ENCODE measurements around the gene PRDM1. TPM values are rescaled to one million over a fixed set of nuclear protein-coding genes. Genes with fewer than 3 reads are reported as not detected.

The PRDM1 gene
- total RNA-seq, 2 experiments from 2014 or later: 24.6 to 24.7 TPM

DNA sequence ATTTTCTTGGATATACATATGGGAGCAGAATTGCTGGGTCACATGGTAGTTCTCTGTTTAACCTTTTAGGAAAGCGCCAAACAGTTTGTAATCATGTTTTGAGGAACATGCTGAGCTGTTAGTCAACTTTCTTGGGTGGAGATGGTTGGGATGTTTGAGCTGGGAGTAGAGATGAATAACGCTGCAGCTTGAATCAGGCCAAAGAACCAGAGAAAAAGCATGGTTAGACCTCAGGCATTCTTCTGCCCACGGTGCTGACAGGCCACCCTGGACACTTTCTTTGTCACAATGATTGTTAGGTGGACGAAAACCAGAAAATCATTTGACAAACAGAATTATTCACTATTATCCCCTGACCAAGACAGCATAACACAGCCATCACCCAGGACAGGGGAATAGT lies 66.8 kb downstream of the PRDM1 start:
- no peak overlapping the region for H3K4me3 Mint-ChIP-seq
- ChIA-PET CTCF (interaction anchor here (0.7 to 2.0 kb wide), 3 partner anchors 10 to 31 kb away, joined by 3 to 8 read pairs (median 3); no protein-coding TSS in a partner anchor), POLR2A (interaction anchor here (0.6 to 1.9 kb wide), 3 partner anchors 10 to 1072 kb away, joined by 3 to 4 read pairs (median 3); no protein-coding TSS in a partner anchor)
- DNase-seq (no peak), ATAC-seq (no peak)
- intact Hi-C loops (cut with micrococcal nuclease): no loop called here
- H3K4me1 Mint-ChIP-seq (ENCODE audit: low read depth): peaks cover 32% of the 10 kb centered on the region
- peak overlapping the region; percentile 14 for H3K27ac Mint-ChIP-seq
- H3K27me3 Mint-ChIP-seq: peaks cover 2% of the 10 kb centered on the region
- TF ChIP-seq CTCF (IDR thresholded peaks at IDR 0.05): no peak
- peaks cover 3% of the 10 kb centered on the region for H3K36me3 Mint-ChIP-seq (ENCODE audit: low read depth)
- H3K9me3 Mint-ChIP-seq: peaks cover 10% of the 10 kb centered on the region

- peaks cover 3% of the 10 kb centered on the region for H3K36me3 Mint-ChIP-seq (ENCODE audit: low read depth)
- H3K4me3 Mint-ChIP-seq: no peak overlapping the region
- H3K27ac Mint-ChIP-seq: no peak overlapping the region
- POLR2A ChIA-PET: interaction anchor here (0.7 to 1.1 kb wide), 3 partner anchors 9 to 58 kb away, joined by 3 to 5 read pairs (median 3); no protein-coding TSS in a partner anchor
- DNase-seq: no peak
- peaks cover 9% of the 10 kb centered on the region for H3K9me3 Mint-ChIP-seq
- intact Hi-C loops (cut with micrococcal nuclease): no loop called here
- peaks cover 25% of the 10 kb centered on the region for H3K4me1 Mint-ChIP-seq (ENCODE audit: low read depth)
- CTCF ChIA-PET: interaction anchor here (2.0 kb wide), 1 partner anchor 9 kb away, joined by 8 read pairs; no protein-coding TSS in a partner anchor
- H3K27me3 Mint-ChIP-seq: peaks cover 2% of the 10 kb centered on the region
- no peak for TF ChIP-seq CTCF (IDR thresholded peaks at IDR 0.05)
- ATAC-seq: no peak
Measured at GRCh38 chr6:106154326-106154725, 68.2 kb downstream of the PRDM1 start.

GRCh38 chr6:106155219-106155830 lies 69.2 kb downstream of the PRDM1 start:
- Mint-ChIP-seq H3K9me3 (peaks cover 9% of the 10 kb centered on the region), H3K4me1 (ENCODE audit: low read depth) (peaks cover 19% of the 10 kb centered on the region), H3K4me3 (no peak overlapping the region), H3K36me3 (ENCODE audit: low read depth) (peaks cover 3% of the 10 kb centered on the region), H3K27ac (no peak overlapping the region), H3K27me3 (peaks cover 2% of the 10 kb centered on the region)
- TF ChIP-seq CTCF (IDR thresholded peaks at IDR 0.05): no peak
- ChIA-PET CTCF (interaction anchor here (1.3 to 1.4 kb wide), 2 partner anchors 11 to 13 kb away, joined by 3 to 5 read pairs; no protein-coding TSS in a partner anchor), POLR2A (interaction anchor here (1.1 to 1.7 kb wide), 2 partner anchors 9 to 19 kb away, joined by 3 to 7 read pairs; no protein-coding TSS in a partner anchor)
- no peak for ATAC-seq
- intact Hi-C loops (cut with micrococcal nuclease): no loop called here
- no peak for DNase-seq

DNA sequence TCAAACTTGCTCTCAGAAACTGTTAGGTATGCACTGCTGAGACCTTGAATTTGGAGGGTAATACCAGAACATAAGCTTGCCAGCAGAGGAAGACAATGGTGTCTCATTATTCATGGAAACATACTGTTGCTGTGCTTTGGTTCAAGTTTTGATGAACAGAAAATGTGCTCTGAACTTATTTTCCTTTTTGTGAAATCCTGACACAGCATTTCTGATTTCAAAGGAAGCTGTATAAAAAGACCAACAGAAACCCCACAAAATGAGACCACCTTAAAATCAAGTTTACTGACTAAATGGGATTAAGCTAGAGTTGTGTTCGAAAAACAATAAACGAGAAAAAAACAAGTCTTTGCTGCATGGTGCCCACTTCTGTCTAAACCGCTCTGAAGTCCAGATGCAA lies 70.3 kb downstream of the PRDM1 start:
- ChIA-PET POLR2A (interaction anchor here (1.5 to 1.7 kb wide), 2 partner anchors 10 to 12 kb away, joined by 3 to 7 read pairs; no protein-coding TSS in a partner anchor), CTCF (interaction anchor here (0.7 to 1.5 kb wide), 6 partner anchors 11 to 67 kb away, joined by 3 to 6 read pairs (median 4); no protein-coding TSS in a partner anchor)
- peaks cover 9% of the 10 kb centered on the region for H3K9me3 Mint-ChIP-seq
- DNase-seq (no peak), ATAC-seq (no peak)
- no peak overlapping the region for H3K27ac Mint-ChIP-seq
- TF ChIP-seq CTCF (IDR thresholded peaks at IDR 0.05): no peak
- H3K36me3 Mint-ChIP-seq (ENCODE audit: low read depth): peaks cover 3% of the 10 kb centered on the region
- H3K4me1 Mint-ChIP-seq (ENCODE audit: low read depth): peaks cover 17% of the 10 kb centered on the region
- H3K4me3 Mint-ChIP-seq: no peak overlapping the region
- intact Hi-C loops (cut with micrococcal nuclease): no loop called here
- H3K27me3 Mint-ChIP-seq: peaks cover 2% of the 10 kb centered on the region

DNA sequence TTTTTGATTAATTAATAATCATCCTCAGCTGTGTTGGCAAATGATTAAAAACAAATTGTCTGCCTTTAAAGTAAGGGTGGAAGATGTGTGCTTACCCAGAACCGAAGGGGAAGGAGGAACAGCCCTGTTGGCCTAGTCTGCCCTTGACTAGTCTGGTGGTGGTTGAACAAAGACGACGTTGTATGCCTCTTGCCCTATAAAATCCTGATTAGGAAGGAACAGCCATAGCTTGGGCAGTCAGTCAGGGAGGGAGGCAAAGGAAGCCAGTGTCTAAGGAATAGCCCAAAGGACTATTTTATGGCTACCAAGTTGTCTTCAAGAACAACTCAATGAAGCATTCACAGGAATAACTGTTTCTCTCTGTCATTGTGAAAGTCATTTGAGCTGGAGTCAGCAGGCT lies 70.7 kb downstream of the PRDM1 start:
- Mint-ChIP-seq H3K27me3 (peaks cover 2% of the 10 kb centered on the region), H3K4me3 (no peak overlapping the region), H3K27ac (no peak overlapping the region), H3K36me3 (ENCODE audit: low read depth) (peaks cover 3% of the 10 kb centered on the region), H3K9me3 (peaks cover 9% of the 10 kb centered on the region), H3K4me1 (ENCODE audit: low read depth) (peaks cover 15% of the 10 kb centered on the region)
- ChIA-PET POLR2A (interaction anchor here (1.5 to 1.7 kb wide), 2 partner anchors 10 to 12 kb away, joined by 3 to 7 read pairs; no protein-coding TSS in a partner anchor), CTCF (interaction anchor here (0.7 to 1.5 kb wide), 5 partner anchors 11 to 66 kb away, joined by 3 to 6 read pairs (median 4); no protein-coding TSS in a partner anchor)
- DNase-seq (no peak), ATAC-seq (no peak)
- no peak for TF ChIP-seq CTCF (IDR thresholded peaks at IDR 0.05)
- intact Hi-C loops (cut with micrococcal nuclease): no loop called here
